ENCODE results near the gene CFDP1. TPM values are rescaled to one million over a fixed set of nuclear protein-coding genes. Genes with fewer than 3 reads are reported as not detected.

CFDP1 gene
- total and polyA plus RNA-seq, 2 of the 13 experiments (the other 11 are each of a cell fraction or from before 2014, with no cell fraction given), result 78.6 to 153 TPM

- DNase-seq (ENCODE audit: low spot score), result no peak
- Histone ChIP-seq H3K4me1 (ENCODE audit: insufficient read depth, low read length) (peaks cover 38% of the 10 kb centered on the region), H3K27ac (ENCODE audit: extremely low read length, insufficient read depth, low read length) (no peak overlapping the region), H3K4me2 (ENCODE audit: low read depth, low read length) (no peak overlapping the region), H3K9me3 (ENCODE audit: low read length) (no peaks in the 10 kb centered on the region), H3K9ac (ENCODE audit: insufficient read depth, low read depth, low read length) (no peak overlapping the region), H3K4me3 (replicated peaks in 1 of 3; ENCODE audit: insufficient read depth in 1 of 3, low read depth in 2 of 3, low read length in 3 of 3) (no peak overlapping the region), H3K27me3 (ENCODE audit: control insufficient read depth in 1 of 2, insufficient read depth in 2 of 2, low read length in 2 of 2) (no peaks in the 10 kb centered on the region), H4K20me1 (ENCODE audit: insufficient read depth, low read length) (peaks cover 17% of the 10 kb centered on the region; the same call in 1 of the 2 replicates), H3K36me3 (replicated peaks in 1 of 2; ENCODE audit: control insufficient read depth in 1 of 2, insufficient read depth in 2 of 2, low read length in 2 of 2) (peaks cover 10 to 11% of the 10 kb centered on the region in 2 experiments; a peak in 4 of 5 replicates), H3K79me2 (ENCODE audit: insufficient read depth, low read length) (peaks cover 76% of the 10 kb centered on the region), H2AFZ (ENCODE audit: low read length) (no peak overlapping the region)
- FAIRE-seq, result no peak
- ChIA-PET CTCF (ENCODE audit: low intra/inter-chr PET ratio, low total read pairs) (no interaction called here), POLR2A (interaction anchor here (1.6 kb wide), 1 partner anchor 22 kb away, joined by 6 read pairs; the partner anchor contains the start of gene CFDP1)
- no TSS peak for BruUV-seq (replicated peaks)
- in situ Hi-C loops (cut with HindIII; ENCODE audit: extremely low pct_ligation_motif_present, low pct_unique_long_range_greater_than_20kb), result no loop called here
- intact Hi-C loops (cut with micrococcal nuclease; ENCODE audit: unreplicated experiment), result no loop called here
- TF ChIP-seq ZGPAT (CRISPR knock-in tag; IDR thresholded peaks at IDR 0.05), result no peak
- TF ChIP-seq ZKSCAN8 (CRISPR knock-in tag; IDR thresholded peaks at IDR 0.05; ENCODE audit: borderline replicate concordance), result no peak
- no peak for TF ChIP-seq SOX5 (CRISPR knock-in tag; IDR thresholded peaks at IDR 0.05; ENCODE audit: borderline replicate concordance)
- no peak for TF ChIP-seq E2F5 (CRISPR knock-in tag; conservative IDR thresholded peaks at IDR 0.05)
- 97% methylated on average over 5 of the region's 5 CpGs for WGBS (ENCODE audit: low lambda C conversion rate)
- no peak for ATAC-seq
Measured at GRCh38 chr16:75455677-75456076, 22.4 kb upstream of the CFDP1 start.

Measured in HepG2 (cell line).